HG03108 (cell line): ENCODE data around the gene ANKS3.

ENCODE experiments used
- ATAC-seq: cut with Tn5 transposase; IDR thresholded peaks from one replicate; pipeline ENCODE4 v1.9.1; 2021; ENCODE audit warnings: moderate library complexity; ENCODE audit not compliant: unreplicated experiment

The ANKS3 gene

GRCh38 chr16:4698321-4699045, 35.6 kb downstream of the ANKS3 start:
- ATAC-seq: no peak

- ATAC-seq: no peak
Measured at GRCh38 chr16:4697848-4698291, 36.2 kb downstream of the ANKS3 start.

GRCh38 chr16:4696905-4697847, 36.9 kb downstream of the ANKS3 start:
- ATAC-seq: no peak

DNA sequence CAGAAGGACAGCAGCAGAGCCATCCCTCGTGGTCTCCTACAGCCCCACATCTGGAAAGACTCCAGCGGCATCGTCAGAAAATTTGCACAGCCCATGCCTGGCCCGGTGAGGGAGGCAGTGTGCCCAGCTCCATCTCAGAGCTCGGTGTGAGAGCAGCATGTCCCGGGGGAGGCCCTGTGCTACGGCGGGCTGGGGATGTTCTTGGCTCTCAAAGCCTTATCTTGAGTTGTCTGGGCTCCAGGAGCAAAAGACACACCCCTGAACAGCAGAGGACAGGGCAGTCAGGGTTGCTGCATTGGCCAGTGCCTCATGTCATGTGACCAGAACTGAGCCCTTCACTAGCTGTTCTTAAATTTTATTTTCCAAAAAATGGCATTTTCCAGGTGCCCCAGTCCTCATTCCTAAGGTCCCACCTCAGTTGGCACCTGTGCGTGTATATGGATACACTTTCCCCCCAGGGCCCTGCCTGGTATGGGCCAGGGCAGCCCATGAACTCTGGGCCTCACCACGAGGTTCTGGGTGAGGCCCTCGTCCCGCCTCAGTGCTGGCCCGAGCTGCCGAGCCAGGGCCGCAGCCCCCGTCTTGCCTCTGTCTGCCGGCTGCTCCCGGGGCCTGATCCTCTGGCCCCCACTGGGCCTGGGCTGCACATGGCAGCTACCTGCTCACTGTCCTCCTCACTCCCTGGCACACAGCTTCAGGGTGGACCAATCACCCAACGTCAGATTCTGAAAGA, 37.7 kb downstream of the ANKS3 start:
- ATAC-seq: no peak

GRCh38 chr16:4695473-4696171, 38.4 kb downstream of the ANKS3 start:
- ATAC-seq: no peak

DNA sequence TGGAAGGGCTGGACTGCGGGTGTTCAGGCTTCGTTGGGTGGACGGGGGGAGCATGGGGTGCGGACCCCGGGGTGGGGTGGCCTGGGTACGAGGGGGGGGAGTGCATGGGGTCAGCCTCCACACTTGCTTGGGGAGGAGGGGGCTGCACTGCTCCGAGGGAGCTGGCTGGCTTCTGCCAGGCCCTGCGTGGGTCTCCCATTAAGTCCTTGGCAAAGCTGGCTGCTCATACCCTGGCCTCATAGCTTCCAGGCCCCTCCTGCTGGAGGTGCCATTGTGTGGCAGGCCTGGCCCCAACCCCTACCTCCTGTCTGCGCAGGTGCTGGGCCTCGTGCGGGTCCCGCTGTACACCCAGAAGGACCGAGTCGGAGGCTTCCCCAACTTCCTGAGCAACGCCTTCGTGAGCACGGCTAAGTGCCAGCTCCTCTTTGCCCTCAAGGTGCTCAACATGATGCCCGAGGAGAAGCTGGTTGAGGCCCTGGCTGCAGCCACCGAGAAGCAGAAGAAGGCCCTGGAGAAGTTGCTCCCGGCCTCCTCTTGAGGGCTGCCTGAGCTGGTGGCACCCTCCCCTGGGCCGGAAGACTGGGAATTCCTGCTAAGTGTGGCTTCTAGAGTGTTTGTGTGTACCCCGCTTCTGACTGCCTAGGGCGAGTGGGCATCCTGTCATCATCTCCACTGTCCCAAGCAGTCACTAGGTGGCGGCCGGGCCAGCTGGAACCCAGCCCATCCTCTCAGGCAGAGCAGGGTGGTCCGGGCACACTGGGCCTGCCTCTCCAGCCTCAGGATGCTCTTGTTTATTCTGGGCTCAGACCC, 39.2 kb downstream of the ANKS3 start:
- no peak for ATAC-seq

DNA sequence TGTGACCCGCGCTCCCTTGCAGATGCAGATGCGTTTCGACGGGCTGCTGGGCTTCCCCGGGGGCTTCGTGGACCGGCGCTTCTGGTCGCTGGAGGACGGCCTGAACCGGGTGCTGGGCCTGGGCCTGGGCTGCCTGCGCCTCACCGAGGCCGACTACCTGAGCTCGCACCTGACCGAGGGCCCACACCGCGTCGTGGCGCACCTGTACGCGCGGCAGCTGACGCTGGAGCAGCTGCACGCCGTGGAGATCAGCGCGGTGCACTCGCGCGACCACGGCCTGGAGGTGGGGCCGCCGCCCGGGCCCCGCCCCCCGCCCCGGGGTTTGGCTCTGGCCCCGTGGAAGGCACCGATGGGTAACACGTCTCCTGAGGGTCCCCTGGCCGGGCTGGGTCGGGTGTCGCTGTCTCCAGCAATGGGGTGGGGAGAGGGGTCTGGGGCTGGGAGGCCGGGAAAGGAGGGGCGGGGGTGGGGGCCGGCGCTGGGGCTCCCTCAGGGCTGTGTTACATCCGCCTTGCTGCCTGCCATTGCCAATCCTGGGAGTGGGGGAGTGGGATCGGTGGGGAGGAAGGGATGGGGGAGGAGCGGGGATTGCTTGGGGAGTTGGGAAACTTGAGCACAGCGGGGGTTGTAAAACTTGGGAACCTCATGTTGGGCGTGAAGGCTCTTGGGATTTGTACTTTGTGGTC, 40.0 kb downstream of the ANKS3 start:
- no peak for ATAC-seq

DNA sequence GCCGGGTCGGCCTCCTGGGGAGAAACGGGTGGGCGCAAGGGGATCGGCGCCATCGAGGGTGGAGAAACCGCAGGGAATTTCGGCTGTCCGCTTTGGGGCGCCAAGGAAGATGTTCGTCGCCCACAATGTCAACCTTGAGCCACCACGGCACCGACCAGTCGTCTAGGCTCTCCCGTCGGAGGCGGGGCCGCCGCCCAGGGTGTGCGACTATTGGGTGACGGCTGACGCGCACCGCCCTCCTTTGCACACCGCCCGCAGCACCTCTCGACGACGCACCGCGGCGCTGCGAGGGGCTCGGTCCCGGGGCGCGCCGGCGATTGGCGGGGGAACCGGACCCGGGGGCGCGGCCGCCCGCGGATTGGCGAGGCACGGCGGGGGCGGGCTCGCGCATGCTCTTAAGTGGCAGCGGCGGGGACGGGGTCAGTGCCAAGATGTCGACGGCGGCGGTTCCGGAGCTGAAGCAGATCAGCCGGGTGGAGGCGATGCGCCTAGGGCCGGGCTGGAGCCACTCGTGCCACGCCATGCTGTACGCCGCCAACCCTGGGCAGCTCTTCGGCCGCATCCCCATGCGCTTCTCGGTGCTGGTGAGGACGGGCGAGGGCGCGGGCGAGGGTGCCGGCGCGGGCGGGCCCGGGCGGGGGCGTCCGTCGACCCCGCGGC, 40.6 kb downstream of the ANKS3 start, which contains the start of gene NUDT16L1:
TSS of gene NUDT16L1 (plus strand) at position 267 of the 660 bp plus-strand sequence. CDS start at position 432, 165 bp downstream.
- ATAC-seq: peak; percentile 90

DNA sequence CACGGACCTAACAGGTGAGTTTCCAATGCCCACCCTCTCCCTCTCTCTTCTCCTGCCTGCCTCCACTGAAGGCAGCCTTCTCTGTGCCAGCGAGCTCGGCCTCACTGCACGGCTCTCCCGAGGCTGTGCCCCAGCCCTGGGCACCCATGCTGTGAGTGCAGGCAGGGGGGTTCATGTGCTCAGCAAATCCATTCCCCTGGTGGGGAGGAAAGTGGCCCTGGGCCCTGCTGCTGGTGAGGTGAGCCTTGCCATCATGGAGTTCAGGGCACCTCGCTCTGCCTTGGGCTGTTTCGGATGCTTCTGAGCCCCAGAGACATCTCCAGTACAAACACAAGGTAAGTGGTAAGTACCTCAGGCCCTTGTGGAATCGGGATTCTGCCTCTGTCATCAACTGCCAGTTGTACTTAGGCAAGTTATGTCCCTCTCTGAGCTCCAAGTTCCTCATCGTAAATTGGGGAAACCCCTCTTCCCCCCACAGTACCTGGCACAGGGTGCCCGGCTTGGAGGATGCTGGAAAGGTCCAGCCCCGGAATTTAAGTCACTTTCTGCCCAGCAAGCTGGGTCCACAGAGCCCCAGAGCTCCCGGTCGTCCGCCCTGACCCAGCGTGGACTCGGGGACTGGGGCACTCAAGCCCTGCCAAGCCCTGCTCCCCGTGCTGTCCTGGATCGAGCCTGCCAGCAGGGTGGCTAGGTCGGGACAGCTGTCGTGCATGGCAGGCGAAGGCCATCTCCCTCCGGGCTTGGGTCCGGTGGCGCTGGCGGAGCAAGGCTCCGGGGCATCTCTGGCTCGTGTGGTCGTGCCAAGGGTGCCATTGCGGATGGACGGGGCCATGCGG, 41.4 kb downstream of the ANKS3 start:
- peak; percentile 11 for ATAC-seq

DNA sequence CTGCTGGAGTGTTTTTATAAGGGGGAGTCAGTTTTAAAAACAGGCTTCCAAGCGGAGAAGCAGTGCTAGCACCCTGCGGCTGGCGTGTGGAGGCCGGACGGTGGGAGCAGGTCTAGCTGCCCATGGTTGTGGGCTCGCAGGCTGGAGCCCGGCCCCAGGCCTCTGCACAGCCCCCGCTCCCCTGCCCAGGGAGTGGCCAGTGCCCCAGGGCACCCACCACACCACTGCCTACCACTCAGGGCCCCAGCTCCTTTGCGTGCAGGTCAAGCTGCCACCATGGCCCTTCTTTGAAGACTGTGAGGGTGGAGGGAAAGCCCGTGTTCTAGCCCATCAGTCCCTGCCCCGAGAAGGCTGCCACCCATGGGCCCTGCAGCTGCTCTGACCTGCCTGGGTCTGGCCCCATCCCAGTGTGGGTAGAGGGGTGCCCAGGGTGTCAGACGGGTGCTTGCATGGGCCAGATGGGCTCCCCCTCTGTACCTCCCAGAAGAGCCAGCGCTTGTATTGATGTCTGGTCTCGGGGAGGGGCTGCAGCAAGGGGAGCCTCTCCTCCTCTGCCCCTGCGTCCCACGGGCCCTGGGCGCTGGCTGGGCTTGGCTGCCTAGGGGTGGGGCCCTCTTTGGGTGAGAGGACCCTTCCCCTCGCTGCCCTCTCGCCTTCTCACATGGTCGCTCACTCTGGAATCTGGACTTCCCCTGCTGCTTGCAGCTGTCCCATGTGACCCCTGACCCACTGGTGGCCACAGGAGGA, 42.2 kb downstream of the ANKS3 start:
- ATAC-seq: no peak

GRCh38 chr16:4690946-4691665, 43.0 kb downstream of the ANKS3 start:
- no peak for ATAC-seq

DNA sequence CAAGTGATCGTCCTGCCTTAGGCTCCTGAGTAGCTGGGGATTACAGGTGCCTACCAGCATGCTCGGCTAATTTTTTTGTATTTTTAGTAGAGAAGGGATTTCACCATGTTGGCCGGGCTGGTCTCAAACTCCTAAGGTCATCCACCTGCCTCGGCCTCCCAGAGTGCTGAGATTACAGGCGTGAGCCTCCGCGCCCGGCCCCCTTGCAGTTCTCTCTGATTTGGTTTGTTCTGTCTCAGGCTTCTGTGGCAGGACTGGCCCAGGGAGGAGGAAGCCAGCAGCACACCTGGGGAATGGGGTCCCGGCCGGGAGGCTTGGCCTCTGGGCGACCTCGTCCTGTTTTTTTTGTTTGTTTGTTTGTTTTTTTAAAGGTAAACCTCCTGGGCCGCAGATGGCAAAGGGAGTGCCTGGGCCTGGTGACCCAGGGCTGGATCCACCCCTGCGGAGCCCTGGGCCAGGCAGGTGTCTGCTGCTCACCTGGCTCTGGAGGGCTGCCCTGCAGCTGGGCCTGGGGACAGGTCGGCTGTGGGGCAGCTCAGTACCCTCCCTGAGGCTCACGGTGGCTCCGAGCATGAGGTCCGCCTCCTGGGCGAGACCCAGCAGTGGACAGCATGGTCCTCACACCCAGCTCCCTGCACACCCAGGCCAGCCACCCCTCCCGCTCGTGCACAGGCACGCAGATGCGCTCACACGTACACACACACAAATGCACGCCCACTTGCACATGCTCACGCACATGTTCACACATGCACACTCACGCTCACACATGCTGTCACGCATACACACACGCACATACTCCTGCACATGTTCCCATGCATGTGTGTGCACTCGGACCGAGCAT, 44.0 kb downstream of the ANKS3 start:
- ATAC-seq: no peak

- ATAC-seq: no peak
Measured at GRCh38 chr16:4689091-4689671, 44.9 kb downstream of the ANKS3 start.

DNA sequence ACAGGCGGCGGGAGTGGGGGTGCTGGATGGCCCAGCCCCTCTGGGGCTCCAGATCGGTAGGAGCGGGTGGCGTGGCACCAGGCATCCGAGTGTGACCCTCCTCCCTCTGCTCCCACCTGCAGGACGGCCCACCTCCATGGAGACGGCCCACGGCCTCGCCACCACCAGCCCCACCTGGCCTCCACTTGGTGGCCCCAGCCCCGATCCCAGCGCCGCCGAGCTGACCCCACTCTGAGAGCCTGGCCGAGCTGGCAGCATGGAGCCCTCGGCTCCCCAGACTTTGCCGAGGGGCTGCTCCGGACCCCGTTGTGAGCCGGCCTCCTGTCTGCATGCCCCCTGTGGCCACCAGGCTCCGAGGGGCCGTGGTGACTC, 45.4 kb downstream of the ANKS3 start:
- ATAC-seq: no peak
